Central memory CD4-positive, alpha-beta T cell (primary cell): ENCODE data around the gene TTC7B.

Experiments
- DNase-seq: peaks from one replicate; pipeline ENCODE4 v3.0.0; 2022

TTC7B gene

DNA sequence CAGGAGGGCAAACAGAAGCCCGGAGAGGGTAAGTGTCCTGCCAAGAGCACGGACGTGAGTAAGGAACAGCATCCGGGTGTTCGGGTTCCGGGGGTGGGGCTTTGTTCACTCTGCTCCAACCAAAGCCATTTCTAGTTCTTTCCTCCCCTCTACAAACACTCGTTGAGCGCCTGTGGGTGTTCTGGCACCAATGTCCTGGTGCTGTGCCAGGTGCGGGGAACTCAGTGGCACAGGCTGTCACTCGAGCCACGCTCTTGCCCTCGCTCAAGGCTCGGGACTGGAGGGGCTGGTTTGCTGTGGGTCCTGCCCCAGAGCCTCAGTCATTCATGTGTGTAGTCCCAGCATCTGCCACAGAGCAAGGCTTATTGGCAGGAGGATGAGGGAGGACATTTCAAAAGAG is 261.9 kb downstream of the TTC7B start:
- no peak for DNase-seq

DNA sequence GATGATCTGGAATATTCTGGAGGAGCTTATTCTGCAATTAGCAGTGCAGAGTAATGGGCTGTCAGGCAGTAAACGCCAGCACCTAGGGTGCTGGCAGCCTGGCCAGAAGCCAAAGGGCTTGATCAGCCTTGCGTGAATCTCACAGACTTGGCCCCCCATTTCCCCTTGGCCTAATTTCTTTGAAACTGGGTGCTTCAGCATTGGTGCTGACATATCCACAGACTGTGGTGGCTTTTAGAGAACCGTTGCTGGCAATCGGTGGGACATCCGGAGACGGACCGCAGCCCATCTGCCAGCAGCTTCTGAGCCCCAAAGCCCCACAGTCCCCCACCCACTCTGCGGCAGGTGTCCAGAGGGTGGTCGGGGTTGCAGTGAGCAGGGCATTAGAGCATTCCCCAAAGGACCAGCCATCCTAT is 262.3 kb downstream of the TTC7B start:
- DNase-seq: no peak

DNA sequence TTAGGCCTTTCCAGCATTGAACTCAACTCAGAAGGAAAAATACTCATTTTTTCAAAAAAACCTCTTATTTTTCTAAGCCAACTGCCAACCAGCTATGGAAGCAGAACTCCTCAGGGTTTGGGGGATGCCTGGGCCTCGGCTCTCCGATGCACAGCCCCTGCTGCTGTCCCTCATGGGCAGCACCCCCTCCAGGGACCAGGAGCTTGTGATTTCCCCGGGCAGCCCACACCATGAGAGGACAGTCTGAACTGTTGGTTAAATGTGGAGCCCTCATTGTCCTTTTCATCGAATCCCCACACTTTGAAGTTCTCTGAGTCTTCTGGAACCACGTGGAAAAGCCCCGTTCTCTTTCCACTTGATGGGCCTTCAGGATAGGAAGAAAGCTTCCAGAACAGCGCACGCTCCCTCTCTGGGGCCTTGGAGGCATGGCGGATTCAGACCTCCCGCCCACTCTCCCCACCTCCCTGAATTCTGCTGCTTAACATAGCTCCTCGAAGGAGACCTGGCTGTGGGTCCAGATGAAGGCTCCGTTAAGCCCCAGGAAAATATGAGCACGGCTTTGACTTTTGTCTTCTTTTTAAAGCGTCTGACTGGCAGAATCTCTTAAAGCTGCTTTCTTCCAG is 262.8 kb downstream of the TTC7B start:
- DNase-seq: no peak

DNA sequence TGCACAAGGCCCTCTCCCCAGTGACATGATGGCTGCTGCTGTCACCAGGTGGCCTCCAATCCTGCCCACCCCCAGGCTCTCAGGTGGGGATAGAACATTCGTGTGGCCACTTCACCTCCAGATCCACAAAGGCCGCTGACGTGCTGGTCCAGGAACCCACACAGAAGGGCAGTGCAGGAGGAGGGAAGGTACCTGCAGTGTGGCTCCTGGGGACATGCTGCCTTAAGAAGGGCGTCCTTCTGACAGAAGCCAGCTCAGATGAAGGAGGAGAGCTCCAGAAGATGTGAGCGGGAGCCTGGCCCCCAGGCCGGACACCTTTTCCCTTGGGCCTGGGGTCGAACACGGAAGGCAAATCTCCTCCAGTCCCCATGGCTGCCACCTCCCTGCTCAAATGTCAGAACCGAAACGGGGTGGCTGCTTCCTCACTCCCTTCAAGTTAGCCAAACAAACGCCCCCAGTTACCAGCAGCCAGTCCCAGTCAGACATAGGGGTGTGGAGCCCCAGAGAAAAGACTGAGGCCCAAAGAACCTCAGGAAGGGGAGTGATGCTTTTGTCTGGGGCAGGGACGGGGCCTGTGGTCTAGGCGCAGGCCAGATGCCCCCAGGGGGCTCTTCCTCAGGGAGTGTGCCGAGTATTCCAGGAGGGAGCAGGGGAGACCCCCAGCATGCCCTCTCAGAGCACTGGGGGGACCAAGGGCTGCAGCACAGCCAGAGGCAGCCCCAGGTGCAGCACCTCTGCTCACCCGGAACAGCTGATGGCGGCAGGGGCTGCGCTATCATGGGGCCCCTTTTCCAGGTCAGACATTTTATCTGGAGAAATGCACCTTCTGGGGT is 263.5 kb downstream of the TTC7B start:
- DNase-seq: no peak

DNA sequence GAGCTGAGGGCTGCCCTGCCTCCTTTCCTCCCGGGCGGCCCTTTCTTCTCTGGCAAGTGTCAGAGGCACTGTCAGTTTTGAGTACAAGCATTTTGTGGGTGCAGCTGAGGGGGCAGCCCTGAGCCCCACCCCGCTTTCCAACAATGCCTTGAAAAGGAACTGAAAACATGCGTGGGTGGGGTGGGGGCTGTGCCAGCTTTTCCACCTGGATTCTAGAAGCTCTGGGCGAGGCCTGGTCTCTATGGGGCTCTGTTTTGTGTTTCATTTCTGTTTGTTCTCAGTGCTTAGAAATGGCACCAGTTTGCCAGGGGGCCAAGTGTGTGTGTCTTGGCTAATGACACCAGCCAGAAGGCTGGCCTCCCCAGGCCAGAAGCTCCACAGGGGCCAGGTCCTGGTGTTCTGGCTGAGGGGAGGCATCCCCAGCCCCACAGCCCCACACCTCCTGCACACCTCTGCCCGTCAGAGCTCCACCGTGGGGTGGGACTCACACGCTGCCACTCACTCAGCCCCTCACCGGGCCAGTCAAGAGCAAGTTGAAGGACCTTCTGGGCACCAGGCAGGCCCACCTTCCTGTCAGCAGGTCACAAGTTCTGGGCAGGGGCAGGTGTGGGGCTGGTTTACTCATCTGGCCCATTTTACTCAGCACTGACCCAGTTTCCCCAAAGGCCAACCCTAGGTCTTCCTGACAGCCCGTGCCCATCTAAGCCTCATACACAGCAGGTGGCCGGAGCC is 264.3 kb downstream of the TTC7B start:
- no peak for DNase-seq

DNA sequence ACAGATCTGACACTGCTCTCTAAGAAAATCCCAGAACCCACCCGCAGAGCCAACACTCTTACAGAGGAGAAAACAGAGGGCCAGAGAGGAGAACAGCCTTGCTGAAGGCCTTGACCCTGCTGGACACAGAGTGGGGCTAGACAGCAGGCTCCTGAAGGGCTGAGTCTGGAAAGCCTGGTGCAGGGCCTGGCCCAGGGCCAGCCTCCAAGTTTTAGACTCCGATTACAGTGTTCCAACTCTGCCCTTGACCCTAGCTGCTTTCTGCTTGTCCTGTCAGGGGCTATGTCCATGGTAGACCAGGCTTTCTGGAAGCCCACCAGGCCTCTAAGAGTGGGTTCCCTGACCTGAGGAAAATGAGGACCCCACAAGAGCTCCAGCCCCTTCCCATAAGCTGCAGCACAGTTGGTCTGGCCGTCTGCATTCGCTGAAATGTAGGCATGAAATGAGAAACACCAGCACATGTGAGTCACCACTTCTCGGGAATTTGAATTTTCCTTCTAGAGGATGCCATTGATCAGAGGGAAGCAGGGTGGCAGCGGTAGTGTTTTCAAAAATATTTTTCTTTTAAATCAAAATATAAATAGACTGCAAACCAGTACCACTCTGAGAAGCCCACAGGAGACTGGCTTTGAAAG is 265.0 kb downstream of the TTC7B start:
- DNase-seq: no peak

DNA sequence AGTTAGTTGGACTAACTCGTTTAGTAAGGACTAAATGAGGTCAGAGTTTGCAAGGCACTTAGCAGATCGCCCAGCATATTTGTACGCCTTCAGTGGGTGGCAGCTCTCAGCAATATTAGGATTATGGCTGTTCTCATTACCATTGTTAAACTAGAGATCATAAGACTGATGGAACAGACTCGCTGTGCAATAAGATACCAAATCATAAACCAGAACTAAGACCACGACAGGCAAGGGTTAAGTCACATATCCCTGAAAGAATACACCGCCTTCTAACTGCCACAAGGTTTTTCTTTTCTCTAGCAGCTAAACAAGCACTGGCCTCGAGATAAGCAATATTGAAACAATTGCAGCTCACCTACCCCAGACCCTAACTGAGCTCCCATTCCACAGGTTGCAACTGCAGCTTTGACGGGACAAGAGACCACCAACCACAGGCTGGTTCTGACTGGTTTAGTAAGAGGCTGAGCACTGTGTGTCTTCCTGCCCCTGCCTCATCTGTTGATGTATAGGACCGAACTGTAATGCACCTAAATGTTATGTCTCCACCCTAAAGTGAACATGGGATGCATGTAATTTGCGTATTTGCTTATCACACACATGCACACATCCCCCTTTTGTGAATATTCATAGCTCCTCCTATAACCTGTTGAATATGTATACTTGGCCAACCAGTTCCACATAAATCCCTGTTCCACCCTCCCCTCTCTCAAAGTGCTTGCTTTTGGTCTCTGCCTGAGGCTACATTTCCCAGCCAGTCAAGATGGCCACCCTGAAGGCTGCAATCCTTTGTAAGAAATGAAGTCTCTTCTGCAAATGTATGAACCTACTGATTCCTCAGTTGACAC is 266.2 kb downstream of the TTC7B start:
- DNase-seq: no peak

DNA sequence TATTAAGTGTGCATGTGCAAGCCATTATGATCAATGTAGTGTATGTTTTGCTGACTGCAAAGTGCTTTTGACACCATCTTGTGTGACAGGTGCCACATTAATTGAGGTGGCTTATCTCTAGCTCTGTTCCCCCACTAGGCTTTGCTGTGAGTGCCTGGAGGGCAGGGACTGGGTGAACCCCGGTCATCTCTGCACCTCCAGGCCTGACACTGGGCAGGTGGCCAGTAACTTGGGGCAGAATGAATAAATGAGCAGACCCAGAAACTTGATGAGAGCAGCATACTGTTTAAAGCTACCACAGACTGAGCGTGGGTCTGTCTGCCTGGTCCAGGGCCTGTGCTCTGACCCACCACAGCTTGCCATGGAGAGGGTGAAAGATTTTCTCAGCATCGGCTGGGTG is 267.8 kb downstream of the TTC7B start:
- no peak for DNase-seq

DNA sequence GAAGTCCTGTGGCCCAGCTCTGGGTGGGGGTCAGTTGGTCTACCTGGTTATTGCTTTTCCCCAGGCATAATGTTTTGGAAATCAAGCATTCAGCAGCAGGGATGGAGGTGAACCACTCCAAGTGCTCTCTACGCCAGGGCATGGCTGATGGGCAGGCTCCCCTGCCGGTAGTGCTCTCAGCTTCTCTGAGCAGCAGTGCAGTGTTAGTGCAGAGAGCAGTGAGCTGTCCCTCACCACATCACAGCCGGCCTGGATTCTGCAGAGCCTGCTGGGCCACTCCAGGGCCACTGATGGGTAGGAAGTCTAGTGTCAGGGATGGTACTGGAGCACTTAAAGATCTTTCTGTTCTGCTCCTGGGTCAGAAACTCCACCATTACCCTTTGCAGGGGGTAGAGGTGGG is 268.3 kb downstream of the TTC7B start:
- no peak for DNase-seq

DNA sequence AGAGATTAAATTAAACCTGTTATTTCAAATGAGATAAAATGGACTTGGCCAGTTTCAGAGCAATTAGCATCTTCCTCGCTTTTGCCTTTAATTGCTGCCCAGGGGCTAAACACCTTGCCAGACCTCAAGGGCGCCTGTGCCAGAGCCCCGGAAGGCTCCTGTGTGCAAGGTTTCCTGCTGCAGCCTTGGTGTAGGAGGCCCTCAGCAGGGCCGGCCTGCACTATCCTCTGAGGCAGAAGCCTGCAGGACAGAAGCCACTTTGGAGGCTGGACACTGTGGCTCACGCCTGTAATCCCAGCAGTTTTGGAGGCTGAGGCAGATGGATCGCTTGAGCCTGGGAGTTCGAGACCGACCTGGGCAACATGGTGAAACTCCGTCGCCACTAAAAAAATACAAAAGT is 269.0 kb downstream of the TTC7B start:
- DNase-seq: no peak

DNA sequence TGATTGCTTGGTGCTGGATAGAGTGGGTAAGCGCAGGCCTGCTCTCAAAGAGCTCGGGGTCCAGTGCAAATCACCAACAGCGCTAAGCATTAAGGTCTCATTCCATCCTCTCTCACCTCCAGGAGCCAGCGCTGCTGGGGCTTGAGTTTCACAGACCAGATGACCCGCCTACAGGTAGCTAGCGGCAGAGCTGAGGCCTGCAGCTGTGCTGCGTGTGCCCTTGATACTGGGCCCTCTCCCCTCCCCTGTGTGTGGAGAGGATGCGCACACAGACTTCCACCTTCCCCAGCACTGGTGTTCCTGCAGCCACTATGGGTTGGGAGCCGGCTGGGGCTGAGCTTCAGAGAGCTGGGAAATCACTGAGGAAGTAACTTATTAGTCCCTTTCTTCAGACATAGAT is 269.5 kb downstream of the TTC7B start:
- no peak for DNase-seq

DNA sequence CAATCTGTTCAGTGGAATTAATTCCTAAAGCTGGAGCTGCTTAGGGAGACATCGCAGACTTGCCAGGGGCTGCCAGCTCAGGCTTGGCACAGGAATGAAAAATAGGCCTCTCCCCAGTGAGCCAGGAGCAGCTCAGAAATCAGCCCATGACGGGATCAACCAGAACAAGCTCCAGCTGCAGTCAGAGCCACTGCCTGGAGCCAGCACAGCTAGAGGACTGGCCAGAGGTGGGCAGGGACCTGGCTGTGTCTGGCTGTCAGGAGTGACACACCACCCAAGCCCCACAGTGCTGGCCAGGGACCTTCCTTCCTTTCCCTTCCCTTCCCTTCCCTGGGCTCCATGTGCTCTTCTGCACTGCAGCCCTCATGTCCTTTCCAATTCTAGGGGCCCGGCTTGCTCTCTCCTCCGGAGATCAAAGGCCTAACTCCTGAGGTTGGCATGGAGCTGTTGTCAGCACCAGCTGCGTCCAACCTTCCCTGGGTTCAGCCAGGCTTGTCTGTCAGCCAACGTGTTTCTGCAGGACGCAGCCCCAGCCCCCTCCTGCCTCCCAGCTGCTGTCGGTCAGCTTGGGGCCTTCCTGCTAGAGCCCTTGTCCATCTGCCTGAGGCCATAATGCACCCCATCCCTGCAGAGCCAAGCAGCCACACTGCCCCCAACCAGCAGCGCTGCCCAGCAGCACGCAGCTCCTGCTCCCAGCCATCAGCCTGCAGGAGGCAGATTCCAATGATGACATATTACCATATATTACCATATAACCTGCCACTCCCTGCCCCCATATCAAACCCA is 270.1 kb downstream of the TTC7B start:
- DNase-seq: no peak

DNA sequence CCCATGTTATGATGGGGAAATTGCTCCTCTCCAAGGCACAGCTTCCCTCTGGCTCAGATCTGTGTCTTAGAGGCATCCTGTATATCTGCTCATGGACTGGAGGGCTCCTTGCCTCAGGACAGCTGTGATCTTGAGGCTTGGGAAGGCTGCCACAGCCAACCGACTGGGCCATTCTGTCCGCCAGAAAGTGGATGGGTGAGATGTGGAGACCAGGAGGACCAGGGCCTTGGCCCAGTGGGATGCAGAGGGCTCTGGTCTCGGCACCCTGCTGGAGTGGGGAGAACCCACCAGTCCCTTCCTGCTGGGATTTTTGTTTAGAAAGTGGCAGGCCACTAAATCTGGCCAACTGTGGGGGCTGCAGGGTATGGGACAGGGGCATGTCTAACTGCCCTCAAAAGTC is 270.8 kb downstream of the TTC7B start:
- no peak for DNase-seq

DNA sequence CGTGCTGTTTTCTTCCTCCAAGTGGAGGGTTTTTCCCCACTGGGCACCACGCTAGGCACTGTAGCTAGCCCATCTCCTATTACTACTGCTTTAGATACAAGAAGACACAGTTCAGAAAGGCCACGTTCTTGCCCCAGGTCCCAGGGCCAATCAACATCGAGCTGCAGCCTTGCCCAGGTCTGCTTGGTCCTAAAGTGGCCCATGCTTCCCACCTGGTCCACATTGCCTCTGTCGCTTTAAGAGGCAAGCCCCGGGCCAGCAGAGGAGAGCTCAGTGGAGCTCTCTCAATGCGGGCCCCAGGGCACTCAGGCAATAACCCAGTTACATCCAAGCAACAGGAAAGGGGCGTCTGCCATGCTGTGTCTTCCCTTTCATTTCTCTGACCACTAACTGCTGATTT is 271.3 kb downstream of the TTC7B start:
- DNase-seq: no peak

DNA sequence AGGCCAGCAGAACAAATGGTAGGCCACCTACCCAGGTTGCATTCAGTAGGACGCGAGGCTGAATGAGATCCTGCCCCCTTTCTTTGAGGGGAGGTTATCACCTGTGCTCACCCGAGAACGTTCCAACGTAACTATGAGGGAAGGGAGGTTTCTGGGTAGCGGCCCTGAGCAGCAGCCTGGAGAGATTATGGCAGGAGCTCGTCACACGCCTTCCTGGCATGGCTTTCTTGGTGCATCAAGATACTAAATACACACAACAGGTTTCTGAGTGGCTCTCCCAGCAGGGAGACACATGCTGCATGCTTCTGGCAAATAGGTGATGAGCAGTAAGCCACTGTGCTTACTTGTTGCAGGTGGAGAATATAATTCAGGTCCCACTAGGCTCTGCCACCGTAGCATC is 271.7 kb downstream of the TTC7B start:
- DNase-seq: no peak

DNA sequence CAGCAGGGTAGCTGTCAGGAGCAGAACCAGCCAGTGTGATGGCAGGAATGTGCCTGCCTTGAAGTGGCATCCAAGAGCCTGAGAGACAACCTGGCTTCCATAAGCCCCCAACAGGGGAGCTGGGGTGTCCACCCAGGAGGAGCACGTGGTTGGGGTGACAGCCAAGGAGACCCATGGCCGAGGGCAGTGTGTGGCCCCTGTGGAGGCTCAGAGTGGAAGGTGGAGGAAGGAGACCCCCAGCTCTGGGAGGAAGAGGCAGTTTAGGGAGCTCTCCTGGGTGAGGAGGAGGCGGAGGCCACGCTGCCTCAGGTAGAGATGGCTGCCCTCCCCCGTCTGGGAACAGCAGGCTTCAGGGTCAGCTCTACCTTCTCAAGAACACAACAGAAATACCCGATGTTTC is 272.4 kb downstream of the TTC7B start:
- DNase-seq: no peak

DNA sequence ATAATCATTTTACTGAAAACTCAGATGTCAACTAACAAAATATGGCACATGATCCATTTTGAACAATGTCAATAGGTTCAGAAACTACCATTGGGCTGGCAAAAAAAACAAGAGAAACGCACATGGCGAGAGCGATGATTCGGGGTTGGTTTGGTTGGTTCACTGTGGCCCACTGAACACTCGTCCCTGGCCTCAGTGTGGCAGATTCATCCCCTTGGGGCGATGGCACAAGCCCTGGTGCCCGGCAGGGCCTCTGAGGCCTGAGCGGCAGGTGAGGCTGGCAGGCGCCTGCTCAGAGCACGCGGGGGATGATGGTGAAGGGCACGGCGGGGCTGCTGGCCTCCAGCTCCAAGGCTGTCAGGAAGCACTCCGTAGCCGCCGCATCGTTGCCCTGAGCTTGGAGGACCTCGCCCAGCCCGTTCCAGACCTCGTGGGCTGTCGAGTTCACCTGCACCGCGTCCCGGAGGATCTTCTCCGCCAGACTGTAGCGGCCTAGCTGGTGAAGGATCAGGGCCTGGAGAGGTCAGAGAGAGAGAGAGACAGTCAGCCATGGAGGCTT is 275.1 kb downstream of the TTC7B start:
- no peak for DNase-seq

DNA sequence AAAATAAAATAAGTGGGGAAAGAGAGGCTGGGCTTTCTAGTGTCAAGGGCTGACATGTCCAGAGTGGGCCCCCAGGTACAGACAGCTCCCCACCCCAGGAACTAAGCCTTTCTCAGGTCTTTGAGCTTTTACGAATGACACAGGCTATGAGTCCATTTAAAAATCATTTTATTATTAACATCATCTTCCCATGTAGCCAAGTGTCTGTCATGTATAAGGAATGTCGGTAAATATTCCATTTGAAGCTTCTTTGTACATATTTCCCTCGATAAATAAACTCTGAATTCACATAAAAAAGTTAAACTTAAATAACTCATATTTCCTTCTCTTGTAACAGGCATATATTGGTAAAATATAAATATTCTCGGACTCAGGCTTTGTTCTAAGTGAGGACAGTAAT is 275.8 kb downstream of the TTC7B start:
- DNase-seq: no peak

DNA sequence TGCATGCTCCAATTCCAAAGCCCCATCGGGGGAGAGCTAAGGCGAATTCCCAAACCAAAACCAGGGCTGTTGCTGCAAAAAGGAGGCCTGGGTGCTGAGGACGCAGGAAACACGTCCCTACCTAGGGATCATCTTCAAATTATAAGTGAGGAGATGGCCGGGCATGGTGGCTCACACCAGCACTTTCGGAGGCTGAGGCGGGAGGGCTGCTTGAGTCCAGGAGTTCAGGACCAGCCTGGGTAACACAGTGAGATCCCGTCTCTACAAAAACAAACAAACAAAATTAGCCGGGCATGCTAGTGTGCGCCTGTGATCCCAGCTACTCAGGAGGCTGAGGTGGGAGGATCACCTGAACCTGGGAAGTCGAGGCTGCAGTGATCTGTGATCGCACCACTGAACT is 276.2 kb downstream of the TTC7B start:
- no peak for DNase-seq

DNA sequence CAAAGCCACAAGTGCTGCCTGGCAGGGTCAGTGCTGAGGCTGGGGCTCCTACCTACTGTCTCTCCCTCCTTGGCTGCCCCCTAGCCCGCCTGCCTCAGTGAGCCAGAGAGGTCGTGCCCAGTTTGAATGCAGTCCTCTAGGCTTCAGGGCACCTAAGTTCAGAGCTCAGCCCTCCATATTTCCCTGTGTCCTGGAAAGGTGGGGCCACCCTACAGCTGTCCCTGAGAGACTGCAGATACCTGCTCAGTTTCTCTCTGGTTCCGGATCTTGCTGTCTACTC is 276.8 kb downstream of the TTC7B start:
- no peak for DNase-seq

DNA sequence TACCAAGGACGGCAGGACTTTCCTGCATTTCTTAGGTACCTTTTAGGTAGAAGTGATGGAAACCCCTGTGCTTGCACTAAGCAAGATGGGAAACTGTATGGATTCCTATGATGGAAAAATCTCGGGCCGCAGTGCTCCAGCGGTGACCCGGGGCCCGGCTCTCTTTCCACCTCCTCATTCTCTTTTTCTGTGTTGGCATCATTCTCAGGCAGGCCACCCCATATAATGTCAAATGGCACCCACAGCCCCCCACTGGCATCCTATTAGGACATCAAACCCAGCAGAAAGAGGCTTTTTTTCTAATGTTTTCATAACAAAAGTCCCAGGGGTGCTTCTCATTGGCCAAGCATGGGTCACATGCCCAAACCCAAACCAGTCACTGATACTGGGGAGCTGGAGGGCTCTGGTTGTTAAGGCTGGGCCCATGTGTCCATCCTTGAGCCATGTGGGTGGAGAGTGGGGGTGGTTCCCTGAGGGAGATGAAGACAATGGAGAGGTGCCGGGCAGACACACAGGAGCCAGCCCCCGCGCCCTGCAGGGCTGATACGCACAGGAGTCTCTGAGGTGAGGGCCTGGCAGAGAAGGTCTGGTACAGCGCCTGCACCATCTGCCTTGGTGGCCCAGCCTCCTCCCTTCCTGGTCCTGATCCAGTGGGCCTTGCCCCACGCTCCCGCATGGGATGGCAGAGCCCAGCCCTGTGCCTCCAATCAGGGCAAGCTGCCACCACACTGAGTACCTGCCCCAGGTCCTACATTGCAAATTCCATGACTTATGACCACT is 277.3 kb downstream of the TTC7B start:
- no peak for DNase-seq
